Upper lobe of right lung (tissue), 1 donor: ENCODE measurements around the gene RLF. TPM values are rescaled to one million over a fixed set of nuclear protein-coding genes. Genes with fewer than 3 reads are reported as not detected.

Experiments used
- ATAC-seq: fragments of 200-7000 bp; cut with Tn5 transposase; one replicate; pipeline ENCODE4 v1.9.1; 2020; ENCODE audit warnings: mild to moderate bottlenecking, moderate library complexity
- DNase-seq: peaks from one replicate; pipeline ENCODE4 v3.0.0-alpha.2; 2020
- H3K27ac ChIP-seq: fragments of 200-600 bp; one replicate; pipeline ENCODE4 v1.8.0; 2022
- H3K27me3 ChIP-seq: fragments of 200-600 bp; one replicate; pipeline ENCODE4 v1.8.0; 2022; ENCODE audit warnings: mild to moderate bottlenecking
- H3K36me3 ChIP-seq: fragments of 200-600 bp; one replicate; pipeline ENCODE4 v1.8.0; 2022
- H3K4me1 ChIP-seq: fragments of 200-600 bp; one replicate; pipeline ENCODE4 v1.8.0; 2022
- H3K4me3 ChIP-seq: fragments of 200-600 bp; one replicate; pipeline ENCODE4 v1.8.0; 2022; ENCODE audit warnings: mild to moderate bottlenecking
- H3K9me3 ChIP-seq: fragments of 200-600 bp; one replicate; pipeline ENCODE4 v1.8.0; 2022
- intact Hi-C: fragments of 100-400 bp; cut with DNase I; formaldehyde crosslinking; loops from one replicate; pipeline ENCODE4 v1.11.0; 2022
- total RNA-seq: library from RNA; stranded (reverse); fragmentation: NEBNext Ultra II Directional; extraction: Animal tissue kit (Norgen Biotek cat#: 25700); gene quantifications from one replicate; pipeline ENCODE4 v1.2.1, GENCODE V29; 2021
- TF ChIP-seq, protein P1 (sequence below): fragments of 200-600 bp; IDR thresholded peaks from one replicate; pipeline ENCODE4 v1.8.0; 2022; ENCODE audit warnings: antibody characterized with exemption
- donor health status: DM: no; HTN: yes; CAD: no; lungs with severe emphysema.

RLF gene
- total RNA-seq, 1 donor from 2014 or later: 13.4 TPM

- no peaks in the 10 kb centered on the region for H3K9me3 ChIP-seq
- ATAC-seq: no peak
- DNase-seq: no peak
- no peaks in the 10 kb centered on the region for H3K36me3 ChIP-seq
- no peaks in the 10 kb centered on the region for H3K27me3 ChIP-seq
- no peak within 1 kb of the TSS for H3K27ac ChIP-seq
- H3K4me3 ChIP-seq: no peak within 1 kb of the TSS
- H3K4me1 ChIP-seq: no peaks in the 10 kb centered on the region
- TF ChIP-seq, protein P1, sequence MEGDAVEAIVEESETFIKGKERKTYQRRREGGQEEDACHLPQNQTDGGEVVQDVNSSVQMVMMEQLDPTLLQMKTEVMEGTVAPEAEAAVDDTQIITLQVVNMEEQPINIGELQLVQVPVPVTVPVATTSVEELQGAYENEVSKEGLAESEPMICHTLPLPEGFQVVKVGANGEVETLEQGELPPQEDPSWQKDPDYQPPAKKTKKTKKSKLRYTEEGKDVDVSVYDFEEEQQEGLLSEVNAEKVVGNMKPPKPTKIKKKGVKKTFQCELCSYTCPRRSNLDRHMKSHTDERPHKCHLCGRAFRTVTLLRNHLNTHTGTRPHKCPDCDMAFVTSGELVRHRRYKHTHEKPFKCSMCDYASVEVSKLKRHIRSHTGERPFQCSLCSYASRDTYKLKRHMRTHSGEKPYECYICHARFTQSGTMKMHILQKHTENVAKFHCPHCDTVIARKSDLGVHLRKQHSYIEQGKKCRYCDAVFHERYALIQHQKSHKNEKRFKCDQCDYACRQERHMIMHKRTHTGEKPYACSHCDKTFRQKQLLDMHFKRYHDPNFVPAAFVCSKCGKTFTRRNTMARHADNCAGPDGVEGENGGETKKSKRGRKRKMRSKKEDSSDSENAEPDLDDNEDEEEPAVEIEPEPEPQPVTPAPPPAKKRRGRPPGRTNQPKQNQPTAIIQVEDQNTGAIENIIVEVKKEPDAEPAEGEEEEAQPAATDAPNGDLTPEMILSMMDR: no peak
- intact Hi-C loops: no loop called here
Observed at GRCh38 chr1:40247655-40248054, 86.5 kb downstream of the RLF start, which contains the start of gene TMCO2. TSS of gene TMCO2 (plus strand) at chr1:40247937. CDS start at chr1:40247994, 57 bp downstream.

DNA sequence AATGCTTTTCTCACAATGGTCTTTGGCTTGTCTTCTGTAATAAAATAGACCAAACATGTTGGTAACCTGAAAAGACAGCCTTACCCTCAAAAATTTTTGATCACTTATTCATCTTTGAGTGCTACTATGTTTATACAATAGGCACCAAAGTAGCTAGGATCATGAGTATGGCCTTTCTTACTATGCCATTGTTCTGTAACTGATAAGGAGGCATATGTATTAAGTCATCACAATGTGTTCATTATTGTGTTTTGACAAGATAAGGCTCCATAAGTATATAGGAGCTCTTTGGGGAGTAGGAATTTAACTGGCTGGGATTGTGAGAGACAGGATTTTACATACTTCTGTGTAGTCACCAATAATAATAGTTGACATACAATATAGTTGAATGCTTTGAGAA lies 87.2 kb downstream of the RLF start:
- no peaks in the 10 kb centered on the region for H3K4me1 ChIP-seq
- no peak overlapping the region for H3K27ac ChIP-seq
- intact Hi-C loops: no loop called here
- DNase-seq: no peak
- no peaks in the 10 kb centered on the region for H3K9me3 ChIP-seq
- H3K4me3 ChIP-seq: no peak overlapping the region
- ATAC-seq: no peak
- H3K36me3 ChIP-seq: no peaks in the 10 kb centered on the region
- no peaks in the 10 kb centered on the region for H3K27me3 ChIP-seq
- TF ChIP-seq, protein P1: no peak

GRCh38 chr1:40251456-40251855 lies 90.3 kb downstream of the RLF start:
- intact Hi-C loops: no loop called here

DNA sequence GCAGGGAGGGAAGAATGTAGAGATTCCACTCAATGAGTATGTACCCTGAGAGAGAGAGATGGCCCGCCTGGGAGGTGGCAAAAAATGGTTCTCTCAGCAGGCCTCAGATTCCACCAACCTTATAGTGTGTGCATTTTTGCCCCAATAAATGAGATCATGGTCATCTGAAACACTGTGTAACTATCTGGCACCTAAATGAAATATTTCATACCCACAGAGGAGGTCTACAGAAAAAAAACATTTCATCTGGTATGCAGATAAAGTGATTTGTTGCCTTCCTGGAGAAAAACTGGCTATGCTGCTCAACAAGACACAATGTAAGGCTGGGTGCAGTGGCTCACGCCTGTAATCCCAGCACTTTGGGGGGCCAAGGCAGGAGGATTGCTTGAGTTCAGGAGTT lies 91.4 kb downstream of the RLF start:
- Histone ChIP-seq H3K4me1 (peaks cover 10% of the 10 kb centered on the region), H3K9me3 (no peaks in the 10 kb centered on the region), H3K27ac (no peak overlapping the region), H3K36me3 (no peaks in the 10 kb centered on the region), H3K27me3 (no peaks in the 10 kb centered on the region), H3K4me3 (no peak overlapping the region)
- TF ChIP-seq, protein P1: no peak
- no peak for ATAC-seq
- intact Hi-C loops: no loop called here
- no peak for DNase-seq

More at GRCh38 chr1:40251456-40251855, 90.3 kb downstream of the RLF start:
- H3K9me3 ChIP-seq: no peaks in the 10 kb centered on the region
- peaks cover 4% of the 10 kb centered on the region for H3K4me1 ChIP-seq
- DNase-seq (no peak), ATAC-seq (no peak)
- H3K27me3 ChIP-seq: no peaks in the 10 kb centered on the region
- H3K27ac ChIP-seq: no peak overlapping the region
- no peak overlapping the region for H3K4me3 ChIP-seq
- H3K36me3 ChIP-seq: no peaks in the 10 kb centered on the region
- TF ChIP-seq, protein P1: no peak

GRCh38 chr1:40255231-40255630 lies 94.0 kb downstream of the RLF start:
- TF ChIP-seq, protein P1: no peak

More at GRCh38 chr1:40255231-40255630, 94.0 kb downstream of the RLF start:
- H3K4me3 ChIP-seq: no peak overlapping the region
- peaks cover 21% of the 10 kb centered on the region for H3K4me1 ChIP-seq
- no peaks in the 10 kb centered on the region for H3K9me3 ChIP-seq
- H3K27me3 ChIP-seq: no peaks in the 10 kb centered on the region
- no peak for DNase-seq
- intact Hi-C loops: no loop called here
- no peak overlapping the region for H3K27ac ChIP-seq
- no peak for ATAC-seq
- peaks cover 2% of the 10 kb centered on the region for H3K36me3 ChIP-seq
